Testis (tissue), 2 donors: ENCODE results near the gene TPCN1.

Experiments used
- CTCF ChIP-seq, 3 experiments: fragments of 450-650 bp in 2 of 3; fragments of 200-600 bp in 1 of 3; sonication (generic) in 1 of 3; IDR thresholded peaks; one replicate each; pipeline ENCODE4 v1.5.1; 2016 to 2019; ENCODE audit warnings: antibody characterized with exemption in 3 of 3, mild to moderate bottlenecking in 2 of 3, moderate library complexity in 1 of 3
- POLR2A ChIP-seq: fragments of 450-650 bp; IDR thresholded peaks from one replicate; pipeline ENCODE4 v1.6.1; 2017; ENCODE audit warnings: antibody characterized with exemption, mild to moderate bottlenecking, moderate library complexity

DNA sequence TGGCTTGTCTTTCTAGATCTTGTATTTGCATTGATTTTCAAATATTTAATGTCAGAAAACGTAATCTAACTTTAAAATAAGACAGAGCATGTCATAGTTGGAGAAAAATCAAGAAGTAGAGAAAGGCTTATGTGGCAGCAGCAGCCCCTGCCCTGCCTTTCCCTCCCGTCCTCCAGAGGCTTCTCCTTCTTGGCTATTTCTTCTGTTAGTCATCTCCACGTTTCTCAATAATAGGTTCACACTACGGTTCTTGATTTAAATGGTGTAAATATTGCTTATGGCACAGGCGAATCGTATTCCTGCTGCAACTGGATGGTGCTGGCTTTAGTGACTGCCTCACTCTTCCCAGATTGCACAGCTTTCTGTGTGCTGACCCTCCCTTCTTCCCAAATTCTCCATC is 70.8 kb downstream of the TPCN1 start:
- TF ChIP-seq CTCF (IDR thresholded peaks at IDR 0.05) (no peak), POLR2A (no peak)
